Endothelial cell of umbilical vein (primary cell): ENCODE data around the gene ORM2.

Experiments used
- EZH2 ChIP-seq: IDR thresholded peaks from 2 replicates; pipeline ENCODE4 v1.6.1; 2012; ENCODE audit warnings: borderline replicate concordance, low read depth, mild to moderate bottlenecking, moderate library complexity, low read length, inconsistent platforms; ENCODE audit not compliant: severe bottlenecking
- FOS ChIP-seq: IDR thresholded peaks from 2 replicates; pipeline ENCODE4 v1.6.1; 2011; ENCODE audit warnings: mild to moderate bottlenecking, low read length, moderate library complexity, borderline replicate concordance; ENCODE audit not compliant: insufficient read depth
- POLR2A ChIP-seq: IDR thresholded peaks from 2 replicates; pipeline ENCODE4 v1.6.1; 2012; ENCODE audit warnings: low read depth, mild to moderate bottlenecking, control low read depth, low read length
- POLR2AphosphoS5 ChIP-seq: IDR thresholded peaks from 2 replicates; pipeline ENCODE4 v1.6.1; 2012; ENCODE audit warnings: low read depth, mild to moderate bottlenecking, control low read depth, low read length, moderate library complexity; ENCODE audit not compliant: insufficient read depth
- TF ChIP-seq, protein P1 (sequence below), 2 donors: IDR thresholded peaks; 1 replicate in 1 of 2; 2 replicates in 1 of 2; pipeline ENCODE4 v1.5.1; 2011; ENCODE audit warnings: low read length in 2 of 2, mild to moderate bottlenecking in 2 of 2, moderate library complexity in 2 of 2, control low read depth in 1 of 2, inconsistent platforms in 1 of 2, low read depth in 1 of 2; ENCODE audit not compliant: insufficient read depth in 1 of 2; ENCODE audit errors: extremely low read depth in 1 of 2
- TF ChIP-seq, protein P2 (sequence below): IDR thresholded peaks from 2 replicates; pipeline ENCODE4 v1.6.1; 2011; ENCODE audit not compliant: insufficient read depth, insufficient read length

DNA sequence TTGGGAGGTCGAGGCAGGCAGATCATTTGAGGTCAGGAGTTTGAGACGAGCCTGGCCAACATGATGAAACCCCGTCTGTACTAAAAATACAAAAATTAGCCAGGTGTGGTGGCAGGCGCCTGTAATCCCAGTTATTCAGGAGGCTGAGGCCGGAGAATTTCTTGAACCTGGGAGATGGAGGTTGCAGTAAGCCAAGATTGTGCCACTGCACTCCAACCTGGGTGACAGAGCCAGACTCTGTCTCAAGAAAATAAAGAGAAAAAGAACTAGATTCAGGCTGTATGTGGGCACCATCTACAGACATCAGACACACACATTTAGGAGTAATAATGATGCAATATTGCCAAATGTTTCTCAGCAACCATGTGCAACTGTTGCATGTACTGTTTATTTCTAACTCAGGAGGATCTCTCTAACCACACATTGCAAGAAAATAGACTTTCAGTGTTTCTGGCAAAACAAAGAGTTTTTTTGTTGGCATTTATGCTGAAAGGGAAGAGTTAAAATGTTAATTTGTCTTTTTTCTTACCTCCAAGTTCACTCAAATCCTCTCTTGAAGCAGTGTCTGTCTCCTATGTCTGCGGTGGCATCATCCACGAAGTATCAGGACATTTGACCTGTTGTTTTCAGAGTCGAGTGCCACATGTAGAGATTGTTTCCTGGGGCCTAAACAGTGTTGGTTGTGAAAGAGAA lies 11.9 kb upstream of the ORM2 start:
- TF ChIP-seq POLR2A: no peak
- TF ChIP-seq, protein P1, sequence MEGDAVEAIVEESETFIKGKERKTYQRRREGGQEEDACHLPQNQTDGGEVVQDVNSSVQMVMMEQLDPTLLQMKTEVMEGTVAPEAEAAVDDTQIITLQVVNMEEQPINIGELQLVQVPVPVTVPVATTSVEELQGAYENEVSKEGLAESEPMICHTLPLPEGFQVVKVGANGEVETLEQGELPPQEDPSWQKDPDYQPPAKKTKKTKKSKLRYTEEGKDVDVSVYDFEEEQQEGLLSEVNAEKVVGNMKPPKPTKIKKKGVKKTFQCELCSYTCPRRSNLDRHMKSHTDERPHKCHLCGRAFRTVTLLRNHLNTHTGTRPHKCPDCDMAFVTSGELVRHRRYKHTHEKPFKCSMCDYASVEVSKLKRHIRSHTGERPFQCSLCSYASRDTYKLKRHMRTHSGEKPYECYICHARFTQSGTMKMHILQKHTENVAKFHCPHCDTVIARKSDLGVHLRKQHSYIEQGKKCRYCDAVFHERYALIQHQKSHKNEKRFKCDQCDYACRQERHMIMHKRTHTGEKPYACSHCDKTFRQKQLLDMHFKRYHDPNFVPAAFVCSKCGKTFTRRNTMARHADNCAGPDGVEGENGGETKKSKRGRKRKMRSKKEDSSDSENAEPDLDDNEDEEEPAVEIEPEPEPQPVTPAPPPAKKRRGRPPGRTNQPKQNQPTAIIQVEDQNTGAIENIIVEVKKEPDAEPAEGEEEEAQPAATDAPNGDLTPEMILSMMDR (IDR thresholded peaks at IDR 0.05; ENCODE audit: extremely low read depth in 1 of 2, insufficient read depth in 1 of 2, low read depth in 1 of 2, low read length in 2 of 2): no peak
- TF ChIP-seq, protein P2, sequence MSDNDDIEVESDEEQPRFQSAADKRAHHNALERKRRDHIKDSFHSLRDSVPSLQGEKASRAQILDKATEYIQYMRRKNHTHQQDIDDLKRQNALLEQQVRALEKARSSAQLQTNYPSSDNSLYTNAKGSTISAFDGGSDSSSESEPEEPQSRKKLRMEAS: no peak
- no peak for TF ChIP-seq POLR2AphosphoS5
- no peak for TF ChIP-seq EZH2
- TF ChIP-seq FOS: no peak
